Retina (tissue), 1 donor: ENCODE measurements around the gene FLAD1.
"Not testable (repeated sequence)": the region's sequence is repeated elsewhere in the genome, so short reads cannot be mapped to it uniquely, and the experiment has no call there.

Source experiments
- DNase-seq: peaks from one replicate; pipeline ENCODE4 v3.0.0-alpha.2; 2016

The FLAD1 gene

DNA sequence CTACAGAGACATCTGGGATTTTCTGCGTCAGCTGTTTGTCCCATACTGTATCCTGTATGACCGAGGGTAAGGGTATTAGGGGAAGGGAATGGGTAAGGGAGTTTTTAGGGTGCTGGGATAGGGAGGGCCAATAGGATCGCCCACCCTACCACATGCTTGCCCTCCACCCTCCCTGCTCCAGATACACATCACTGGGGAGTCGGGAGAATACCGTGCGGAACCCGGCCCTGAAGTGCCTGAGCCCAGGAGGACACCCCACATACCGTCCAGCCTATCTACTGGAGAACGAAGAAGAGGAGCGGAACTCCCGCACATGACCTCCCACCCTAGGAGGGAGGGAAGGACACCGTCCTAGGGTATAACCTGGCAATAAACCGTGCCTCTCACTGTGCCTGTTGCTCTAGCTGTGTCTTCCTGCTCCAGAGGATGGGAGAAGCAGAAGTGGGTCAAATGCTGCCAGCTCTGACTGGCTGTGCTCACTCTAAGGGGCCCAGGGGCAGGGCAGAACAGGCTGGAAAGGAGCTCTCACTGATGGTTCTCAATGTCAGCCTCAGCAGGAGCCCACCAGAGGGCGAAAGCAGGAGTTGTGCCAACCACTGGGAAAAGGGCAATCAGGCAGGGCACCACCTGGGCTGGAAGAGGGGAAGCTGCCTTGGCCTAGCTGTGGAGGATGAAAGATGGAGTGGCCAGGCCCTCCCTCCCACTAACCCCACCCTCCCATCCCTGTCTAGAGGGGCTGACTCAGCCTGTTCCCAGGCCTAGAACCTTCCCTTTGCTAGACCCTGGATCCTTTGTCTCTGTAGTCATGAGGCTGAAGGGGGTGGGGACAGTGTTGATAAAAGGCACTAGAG is 9.8 kb downstream of the FLAD1 start:
- peak; percentile 61 for DNase-seq

DNA sequence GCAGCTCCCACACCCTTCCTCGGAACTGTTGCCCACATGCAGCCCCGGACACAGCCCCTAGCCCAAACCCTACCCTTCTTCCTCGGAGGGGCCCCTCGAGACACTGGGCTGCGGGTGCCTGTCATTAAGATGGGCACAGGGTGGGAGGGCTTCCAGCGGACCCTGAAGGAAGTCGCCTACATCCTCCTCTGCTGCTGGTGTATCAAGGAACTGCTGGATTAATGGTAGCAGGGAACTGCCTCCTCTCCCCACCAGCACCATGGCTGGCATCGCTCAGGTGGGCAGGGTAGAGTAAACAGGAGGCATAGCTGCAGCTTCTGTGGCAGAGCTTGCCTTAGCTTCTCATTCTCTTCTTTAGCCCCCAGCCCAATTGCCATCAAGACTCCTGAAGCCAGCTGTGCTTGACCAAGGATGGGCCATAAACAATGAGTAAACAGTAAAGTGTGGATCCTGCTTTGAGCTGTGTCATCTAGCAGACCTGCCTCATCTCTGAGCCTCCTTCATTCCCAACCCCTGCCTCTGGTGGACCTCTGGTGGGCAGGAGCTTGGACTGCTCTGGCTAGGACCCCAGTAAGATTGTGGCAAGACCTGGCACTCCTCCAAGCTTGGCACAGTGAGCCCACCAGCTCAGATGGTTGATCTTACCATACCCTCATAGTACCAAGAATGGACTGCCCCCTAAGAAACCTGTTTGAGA is 10.6 kb downstream of the FLAD1 start, which contains the start of gene LENEP:
LENEP (plus strand) TSS at position 15 of the 697 bp plus-strand sequence; CDS start at position 37, 22 bp downstream.
- DNase-seq, result no peak

DNA sequence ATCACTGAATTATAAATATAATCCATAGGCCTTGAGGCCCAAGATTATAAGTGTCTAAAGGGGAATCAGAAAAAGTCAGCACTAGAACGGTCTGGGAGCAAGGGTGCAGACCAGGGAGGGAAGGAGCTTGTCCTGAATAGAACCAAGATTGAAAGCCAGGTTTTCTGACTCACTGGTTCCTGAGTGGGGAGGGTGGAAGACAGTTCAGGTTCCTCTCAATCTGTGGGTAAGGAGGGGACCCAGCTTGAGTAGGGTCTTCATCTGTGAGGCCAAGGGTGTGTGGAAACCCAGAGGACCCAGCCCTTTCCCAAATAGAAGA is 11.1 kb downstream of the FLAD1 start:
- DNase-seq, result no peak

DNA sequence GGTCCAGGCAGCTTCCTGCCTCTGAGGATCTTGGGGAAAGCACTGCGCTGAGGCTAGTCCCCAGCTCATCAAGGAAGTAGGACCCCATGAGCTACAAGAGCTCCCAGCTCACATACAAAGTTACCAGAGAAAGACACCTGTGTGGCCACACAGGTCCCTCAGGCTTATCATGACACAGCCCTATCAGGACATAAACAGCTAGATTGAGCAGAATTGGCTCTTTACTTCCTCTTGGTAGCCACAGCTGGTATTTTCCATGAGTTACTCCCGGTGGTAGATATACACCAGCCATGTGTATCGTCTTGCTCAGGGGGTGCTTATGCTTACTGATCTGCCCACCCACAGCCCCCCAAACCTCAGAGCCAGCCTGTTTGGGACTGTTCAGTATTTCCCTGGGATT is 11.4 kb downstream of the FLAD1 start:
- no peak for DNase-seq

DNA sequence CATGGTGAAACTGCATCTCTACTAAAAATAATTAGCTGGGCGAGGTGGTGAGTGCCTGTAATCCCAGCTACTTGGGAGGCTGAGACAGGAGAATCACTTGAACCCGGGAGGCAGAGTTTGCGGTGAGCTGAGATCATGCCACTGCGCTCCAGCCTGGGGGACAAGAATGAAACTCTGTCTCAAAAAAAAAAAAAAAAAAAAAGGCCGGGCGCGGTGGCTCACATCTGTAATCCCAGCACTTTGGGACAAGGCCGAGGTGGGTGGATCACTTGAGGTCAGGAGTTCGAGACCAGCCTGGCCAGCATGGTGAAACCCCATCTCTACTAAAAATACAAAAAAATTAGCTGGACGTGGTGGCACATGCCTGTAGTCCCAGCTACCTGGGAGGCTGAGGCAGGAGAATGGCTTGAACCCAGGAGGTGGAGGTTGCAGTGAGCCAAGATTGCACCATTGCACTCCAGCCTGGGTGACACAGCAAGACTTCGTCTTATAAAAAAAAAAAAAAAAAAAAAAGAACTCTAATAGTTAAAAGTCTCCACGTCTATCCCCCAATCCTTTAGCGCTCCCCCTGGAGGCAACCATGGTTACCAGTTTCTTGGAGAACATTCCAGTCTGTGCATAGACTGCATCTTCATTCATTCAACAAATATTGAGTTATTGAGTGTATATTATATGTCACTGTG is 12.3 kb downstream of the FLAD1 start:
- not testable (repeated sequence) for DNase-seq

DNA sequence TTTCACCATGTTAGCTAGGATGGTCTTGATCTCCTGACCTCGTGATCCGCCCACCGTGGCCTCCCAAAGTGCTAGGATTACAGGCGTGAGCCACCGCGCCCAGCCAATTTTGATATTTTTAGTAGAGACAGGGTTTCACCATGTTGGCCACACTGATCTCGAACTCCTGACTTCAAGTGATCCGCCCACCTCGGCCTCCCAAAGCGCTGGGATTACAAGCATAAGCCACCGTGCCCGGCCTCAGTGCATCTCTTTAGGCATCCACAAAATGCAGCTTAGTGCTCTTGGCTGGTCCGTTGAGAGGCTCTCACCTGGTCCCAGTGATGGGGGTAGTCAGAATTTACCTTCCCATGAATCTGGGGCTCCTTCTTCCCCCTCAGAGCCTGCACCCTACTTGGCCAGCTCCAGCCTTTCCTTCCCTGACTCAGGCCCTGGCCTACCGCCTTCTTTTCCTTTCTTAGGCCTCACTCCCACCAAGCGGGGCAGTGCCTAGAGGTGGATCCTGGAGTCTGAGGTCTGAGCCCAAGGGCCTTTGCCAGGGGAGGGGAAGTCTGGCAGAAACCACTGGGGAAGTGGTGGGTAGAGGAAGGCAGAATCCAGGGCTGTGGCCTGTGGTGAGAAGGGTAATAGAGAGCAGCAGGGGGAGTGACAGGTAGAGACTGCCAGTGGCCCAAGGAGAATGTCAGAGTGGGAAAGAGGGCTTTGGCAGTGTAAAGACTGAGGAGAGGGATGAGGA is 14.0 kb downstream of the FLAD1 start:
- DNase-seq, result no peak

DNA sequence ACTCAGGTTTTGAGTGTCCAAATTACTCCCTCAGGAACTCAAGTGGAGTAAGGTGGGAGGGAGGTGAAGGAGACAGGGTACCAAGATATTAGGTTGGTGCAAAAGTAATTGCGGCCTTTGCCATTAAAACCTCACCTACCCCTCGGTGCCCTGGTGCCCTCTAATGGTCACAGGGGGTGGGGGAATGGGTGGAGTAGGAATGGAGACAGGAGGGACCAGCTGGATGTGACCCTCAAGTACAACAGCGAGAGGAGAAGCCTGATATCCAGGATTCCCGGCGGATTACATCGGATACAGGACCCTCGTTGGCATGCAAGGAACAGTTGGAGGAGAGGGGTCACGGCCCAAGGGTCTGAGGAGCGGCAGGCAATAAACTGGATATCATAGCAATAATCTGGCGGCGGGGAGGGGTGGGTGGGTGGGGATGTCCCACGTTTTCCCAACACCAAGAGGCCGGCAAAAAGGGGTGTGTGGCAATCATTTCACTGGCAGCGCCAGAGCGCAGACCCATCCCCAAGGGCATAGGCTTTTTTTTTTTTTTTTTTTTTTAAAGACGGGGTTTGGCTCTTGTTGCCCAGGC is 15.1 kb downstream of the FLAD1 start:
- DNase-seq, result no peak

DNA sequence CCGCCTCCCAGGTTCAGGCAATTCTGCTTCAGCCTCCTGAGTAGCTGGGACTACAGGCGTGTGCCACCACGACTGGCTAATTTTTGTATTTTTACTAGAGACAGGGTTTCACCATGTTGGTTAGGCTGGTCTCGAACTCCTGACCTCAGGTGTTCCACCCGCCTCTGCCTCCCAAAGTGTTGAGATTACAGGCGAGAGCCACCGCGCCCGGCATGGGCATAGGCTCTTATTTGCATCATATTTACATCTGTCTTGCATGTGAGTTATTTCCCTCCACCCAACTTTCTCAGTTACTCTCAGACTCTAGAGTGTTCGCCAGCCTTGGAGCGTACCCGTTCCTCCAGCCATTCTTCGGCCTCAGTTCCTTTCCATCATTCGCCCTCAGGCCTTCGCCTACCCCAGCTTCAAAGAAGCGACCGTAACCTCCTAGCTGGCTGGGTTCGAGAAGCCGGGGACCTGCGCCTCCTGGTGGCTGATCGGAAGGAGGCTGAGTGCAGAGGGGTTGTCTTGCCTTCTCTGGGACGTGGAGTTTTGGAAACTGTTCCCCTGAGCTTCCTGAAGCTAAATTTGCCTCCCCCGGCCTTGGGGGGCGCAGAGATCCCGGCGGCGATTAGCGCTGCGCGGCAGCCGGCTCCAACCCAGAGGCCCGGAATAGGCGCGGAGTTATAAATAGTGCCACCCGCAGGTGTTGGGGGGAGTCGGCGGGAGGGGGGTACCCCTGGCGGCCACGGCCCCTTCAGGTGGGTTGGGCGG is 15.8 kb downstream of the FLAD1 start:
- DNase-seq, result peak; percentile 87

DNA sequence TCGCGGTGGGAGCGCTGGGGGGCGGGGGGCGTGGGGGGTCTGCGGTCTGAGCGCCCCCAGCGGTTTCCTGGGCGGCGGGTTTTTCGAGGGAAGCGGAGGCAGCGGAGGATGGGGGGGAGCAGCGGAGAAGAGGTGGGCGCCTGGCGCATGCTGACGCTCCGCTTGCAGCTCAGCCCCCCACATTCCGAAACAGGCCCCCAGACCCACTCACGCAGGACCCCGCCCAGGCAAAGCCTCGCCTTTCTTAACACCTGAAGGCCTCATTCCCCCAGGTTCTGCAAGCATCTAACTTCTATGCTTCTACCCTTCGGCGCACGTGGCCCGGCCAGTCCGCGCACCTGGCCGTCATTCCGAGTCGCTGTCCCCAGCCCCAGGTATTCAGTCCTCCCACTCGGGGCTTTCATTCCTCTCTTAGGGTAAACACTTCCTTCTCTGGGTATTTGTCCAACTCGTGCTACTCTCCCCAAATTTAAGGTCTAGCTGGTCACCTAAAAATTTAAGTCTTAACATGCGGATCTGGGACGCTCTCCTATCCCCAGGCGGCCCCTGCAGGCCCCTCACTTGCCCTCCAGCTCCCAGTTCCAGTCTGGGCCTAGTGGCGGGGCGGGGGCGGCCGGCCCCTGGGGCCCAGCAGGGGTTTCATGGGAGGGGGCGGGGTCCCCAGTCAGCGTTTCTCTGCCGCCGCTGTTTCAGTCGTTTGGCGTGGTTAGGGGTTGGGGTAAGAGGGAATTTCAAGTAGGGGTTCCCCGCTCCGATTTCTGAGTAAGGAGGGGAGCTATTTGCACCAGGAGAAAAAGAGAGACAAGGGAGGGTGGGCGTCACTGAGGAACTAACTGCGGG is 16.6 kb downstream of the FLAD1 start:
- peak; percentile 72 for DNase-seq

DNA sequence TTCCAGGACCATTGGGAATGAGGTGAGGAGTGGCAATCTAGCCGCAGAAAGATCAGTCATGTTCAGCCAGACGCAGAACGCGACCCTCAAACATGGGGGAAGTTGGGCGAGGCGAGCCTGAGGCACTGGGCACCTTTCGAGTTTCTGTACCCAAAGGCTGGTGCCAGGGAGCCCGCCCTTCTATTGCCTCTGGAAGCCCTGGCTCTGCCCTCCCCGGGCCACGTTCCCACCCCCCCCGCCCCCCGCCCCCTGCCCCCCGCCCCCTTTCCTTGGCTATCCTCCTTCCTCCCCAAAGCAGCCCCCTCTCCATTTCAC is 17.2 kb downstream of the FLAD1 start:
- DNase-seq, result no peak

DNA sequence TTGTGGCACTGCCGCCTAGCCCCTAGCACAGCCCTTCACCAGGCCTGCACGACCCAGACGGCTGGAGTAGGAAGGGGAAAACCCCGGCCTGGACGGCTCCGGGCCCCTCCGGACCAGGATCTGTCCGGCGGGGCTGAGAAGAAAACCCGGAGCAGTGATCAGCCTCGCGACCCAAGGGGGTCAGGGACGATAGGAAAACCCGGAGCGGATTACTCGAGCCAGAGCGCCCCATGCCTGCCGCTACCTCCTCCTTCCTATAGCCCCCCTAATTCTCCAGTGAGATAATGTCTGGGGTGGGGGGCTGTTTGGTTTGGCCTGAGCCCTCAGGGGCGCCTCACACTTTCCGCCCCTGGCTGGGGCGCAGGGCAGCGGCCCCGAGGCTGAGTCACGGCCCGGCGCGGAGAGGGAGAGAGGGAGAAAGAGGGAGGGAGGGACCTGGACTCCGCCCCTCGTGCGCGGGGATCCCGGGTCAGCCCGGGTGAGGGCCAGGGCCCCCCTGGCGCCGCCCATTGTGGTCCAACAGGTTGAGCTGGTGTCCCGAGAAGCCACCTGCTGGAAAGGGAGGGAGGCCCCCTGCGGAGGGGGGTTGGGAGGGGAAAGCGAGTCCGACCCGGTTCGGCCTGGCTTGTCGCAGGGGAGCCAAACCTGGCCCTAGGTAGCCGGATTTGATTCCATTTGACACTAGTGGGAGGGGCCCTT is 17.7 kb downstream of the FLAD1 start:
- peak; percentile 99 for DNase-seq

DNA sequence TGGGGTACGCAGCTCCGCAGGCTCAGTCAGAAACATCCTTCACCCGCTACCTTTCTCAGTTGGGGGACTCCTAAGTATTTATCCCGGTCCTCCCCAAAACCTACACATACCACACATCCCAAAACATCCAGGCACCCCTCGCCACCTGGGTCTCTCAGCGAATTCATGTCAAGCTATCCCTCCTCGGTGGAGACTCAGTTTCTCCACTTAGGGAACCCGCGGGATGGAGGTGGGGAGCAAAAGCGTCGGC is 18.2 kb downstream of the FLAD1 start:
- DNase-seq, result no peak

DNA sequence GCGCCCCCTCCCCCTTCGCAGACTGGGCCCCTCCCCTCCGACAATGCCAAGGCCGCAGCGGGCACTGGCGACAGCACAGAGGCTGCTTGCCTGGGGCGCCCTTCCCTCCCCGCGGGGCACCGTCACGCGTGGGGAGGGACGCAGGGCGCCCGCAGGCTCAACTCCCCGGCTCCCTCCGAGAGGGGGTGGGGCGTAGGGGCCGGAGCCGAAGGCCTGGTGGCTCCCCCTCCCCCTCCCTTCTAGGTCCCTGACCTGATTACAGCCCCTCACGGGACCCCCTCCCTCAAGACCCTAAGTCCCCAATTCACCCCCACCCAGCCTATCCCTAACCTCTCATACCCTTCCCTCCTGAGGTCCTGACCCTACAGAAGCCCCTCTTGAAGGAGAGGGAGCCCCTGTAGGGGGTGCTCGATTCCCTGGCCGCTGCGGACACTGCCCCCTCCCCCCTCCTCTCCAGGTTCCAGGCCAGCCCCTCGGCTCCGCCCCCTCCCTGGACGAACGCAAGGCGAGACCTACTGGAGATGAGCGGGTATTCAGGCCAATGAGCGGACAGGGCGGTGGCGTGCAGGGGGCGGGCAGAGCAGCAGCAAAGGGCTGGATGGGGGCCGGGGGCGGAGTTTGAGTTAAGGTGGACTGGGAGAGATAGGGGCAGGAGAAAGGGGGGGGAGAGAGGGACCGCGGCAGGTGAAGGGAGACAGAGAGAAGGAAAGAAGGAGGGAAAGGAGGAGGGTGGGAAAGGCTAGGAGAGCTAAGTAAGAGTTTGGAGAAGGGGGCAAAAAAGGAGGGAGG is 18.7 kb downstream of the FLAD1 start:
- peak; percentile 89 for DNase-seq

DNA sequence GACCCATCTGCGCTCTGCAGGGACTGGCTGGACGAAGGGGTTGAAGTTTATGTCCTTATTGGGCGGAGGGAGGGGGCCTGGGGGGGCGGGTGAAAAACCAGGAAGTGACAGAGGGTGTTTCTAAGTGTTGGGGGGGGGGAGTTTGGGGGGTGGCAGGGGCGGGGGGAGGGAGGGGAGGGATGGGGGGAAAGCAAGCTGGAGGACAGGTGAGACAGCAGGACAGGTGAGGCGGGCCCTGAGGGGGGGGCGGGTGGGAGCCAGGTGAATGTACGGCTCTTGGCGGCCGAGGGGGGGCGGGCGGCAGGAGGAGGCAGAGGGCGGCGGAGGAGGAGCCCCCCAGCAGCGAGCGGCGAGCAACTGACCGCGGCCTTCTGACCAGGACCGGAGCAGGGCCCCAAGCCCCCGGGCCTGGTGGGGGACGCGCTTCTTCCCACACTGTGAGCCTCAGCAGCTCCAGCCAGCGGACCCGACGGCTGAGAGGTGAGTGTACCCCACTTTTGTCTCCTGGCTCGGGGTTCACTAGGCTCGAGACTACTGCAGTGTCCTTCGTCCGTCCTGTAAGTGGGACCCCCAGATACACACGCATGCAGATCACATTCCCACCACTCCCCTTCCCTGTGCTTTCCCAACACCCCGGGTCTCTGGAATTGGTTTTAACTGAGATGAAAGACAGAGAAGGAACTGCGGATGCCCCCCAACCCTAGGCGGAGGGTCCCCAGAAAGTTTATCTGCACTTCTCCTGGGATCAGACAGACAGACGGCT is 19.5 kb downstream of the FLAD1 start, which contains the start of gene ZBTB7B:
ZBTB7B (plus strand) TSS at position 339 of the 763 bp plus-strand sequence. CDS start 11,859 bp downstream, outside the sequence.
- DNase-seq, result peak; percentile 71

DNA sequence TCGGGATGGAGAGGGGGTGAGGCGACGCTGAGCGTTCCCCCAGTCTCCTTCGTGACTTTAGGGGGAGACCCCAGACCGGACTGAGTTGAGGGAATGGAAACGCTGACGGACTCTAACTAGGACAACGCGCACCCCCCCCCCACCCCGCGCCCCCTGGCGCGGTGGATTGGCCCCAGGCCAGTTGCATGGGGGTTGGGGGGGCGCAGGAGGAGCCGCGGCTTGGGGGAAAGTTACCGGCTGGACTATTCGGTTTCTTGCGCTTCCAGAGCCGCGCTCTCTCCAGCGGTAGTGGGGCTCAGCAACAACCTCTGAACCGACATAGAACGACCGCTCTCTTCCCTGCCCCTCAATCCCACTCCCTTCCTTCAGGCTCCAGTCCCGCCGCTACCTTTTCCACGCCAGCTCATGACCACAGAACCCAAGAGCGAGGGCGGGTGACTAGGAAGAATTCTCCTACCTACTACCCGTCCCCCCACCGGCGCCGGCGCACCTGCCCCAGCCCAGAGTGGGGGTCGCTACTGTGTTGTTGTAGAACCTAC is 20.2 kb downstream of the FLAD1 start:
- peak; percentile 72 for DNase-seq

DNA sequence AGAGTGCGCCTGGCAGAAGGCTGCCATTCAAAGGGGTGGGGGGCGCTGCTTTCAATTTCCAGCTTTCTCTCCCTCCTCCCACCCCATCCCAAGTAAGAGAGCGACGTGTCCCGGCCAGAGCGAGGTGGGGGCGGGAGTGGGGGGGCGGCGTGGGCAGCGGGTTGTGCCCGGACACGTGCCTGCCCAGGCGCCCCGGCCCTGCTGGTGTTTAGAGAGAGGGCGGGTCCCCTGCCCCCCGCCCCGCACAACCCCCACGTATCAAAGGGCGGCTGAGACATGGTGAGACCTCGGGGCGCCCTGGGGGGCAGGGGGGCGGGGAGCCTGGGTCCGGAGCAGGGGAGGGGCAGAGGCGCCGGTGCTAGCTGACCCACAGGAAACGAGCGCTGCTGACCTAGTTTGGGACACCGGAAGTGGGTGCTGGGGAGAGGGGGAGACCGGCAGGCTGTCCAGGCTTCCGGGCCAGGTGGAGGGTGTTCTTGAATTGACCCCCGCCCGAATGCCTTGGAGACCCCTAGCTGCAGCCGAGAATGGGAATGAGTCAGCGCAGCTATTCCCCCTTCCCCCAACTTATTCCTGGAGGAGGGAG is 20.7 kb downstream of the FLAD1 start:
- DNase-seq, result peak; percentile 55

DNA sequence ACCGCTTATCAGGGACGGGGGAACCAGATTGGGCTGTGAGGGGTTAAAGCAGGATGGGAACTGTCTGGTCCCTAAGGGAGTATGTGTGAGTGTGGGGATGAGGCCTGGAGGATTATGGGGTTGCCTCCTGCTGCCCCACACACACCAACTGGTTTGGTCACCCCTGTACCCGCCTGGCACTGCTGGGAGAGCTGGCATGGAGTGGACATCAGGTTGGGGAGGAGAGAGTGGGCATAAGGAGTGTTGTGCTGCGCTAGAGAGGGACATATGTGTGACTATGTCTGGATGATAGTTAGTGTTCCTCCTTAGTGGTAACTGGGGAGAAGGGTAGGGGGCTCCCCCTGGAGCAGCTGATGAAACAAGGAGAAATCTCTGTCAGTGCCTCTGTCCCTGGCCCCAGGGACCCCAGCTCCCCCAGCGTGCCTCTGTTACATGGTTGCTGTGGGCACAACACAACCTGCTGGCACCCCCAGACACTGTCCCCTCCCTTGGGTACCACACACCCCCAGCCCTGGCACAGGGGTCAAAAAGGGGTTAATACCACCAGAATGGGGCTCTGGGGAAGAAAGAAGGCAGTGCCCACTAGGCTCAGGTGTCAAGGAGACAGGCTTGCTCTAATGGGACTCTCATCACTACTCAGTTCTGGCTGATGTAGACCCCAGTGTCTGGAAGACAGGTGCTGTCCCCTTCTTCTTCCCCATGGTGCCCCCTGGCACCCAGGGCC is 21.4 kb downstream of the FLAD1 start:
- DNase-seq, result no peak
